ENCODE results near the gene ZNRF1.

GRCh38 chr16:75097941-75098901 is 99.4 kb downstream of the ZNRF1 start:
- TF ChIP-seq CTCF (IDR thresholded peaks at IDR 0.05) (no peak), POLR2A (IDR thresholded peaks at IDR 0.05) (no peak)

Measured in right lobe of liver (tissue), 4 donors.